ENCODE results near the gene ATP5PB.

ATP5PB gene

GRCh38 chr1:111454859-111455641 is 5.8 kb downstream of the ATP5PB start:
- H3K4me1 ChIP-seq (ENCODE audit: insufficient read depth, low read length), result no peaks in the 10 kb centered on the region
- H3K9me3 ChIP-seq (ENCODE audit: control insufficient read depth, insufficient read depth, low read length), result no peaks in the 10 kb centered on the region
- peaks cover 14% of the 10 kb centered on the region for H3K36me3 ChIP-seq (ENCODE audit: insufficient read depth, low read length)
- no peak overlapping the region for H3K9ac ChIP-seq (ENCODE audit: low read depth, low read length)

- no peaks in the 10 kb centered on the region for H3K4me1 ChIP-seq (ENCODE audit: insufficient read depth, low read length)
- H3K9me3 ChIP-seq (ENCODE audit: control insufficient read depth, insufficient read depth, low read length), result no peaks in the 10 kb centered on the region
- peaks cover 14% of the 10 kb centered on the region for H3K36me3 ChIP-seq (ENCODE audit: insufficient read depth, low read length)
- no peak overlapping the region for H3K9ac ChIP-seq (ENCODE audit: low read depth, low read length)
Observed at GRCh38 chr1:111455642-111456031, 6.4 kb downstream of the ATP5PB start.

GRCh38 chr1:111461765-111462164 is 12.5 kb downstream of the ATP5PB start:
- peaks cover 8% of the 10 kb centered on the region; the same call in 1 of the 2 replicates for H3K36me3 ChIP-seq (ENCODE audit: insufficient read depth, low read length)
- H3K9ac ChIP-seq (ENCODE audit: low read depth, low read length), result no peak overlapping the region
- H3K9me3 ChIP-seq (ENCODE audit: control insufficient read depth, insufficient read depth, low read length), result no peaks in the 10 kb centered on the region; the same call in 1 of the 2 replicates
- H3K4me1 ChIP-seq (ENCODE audit: insufficient read depth, low read length), result no peaks in the 10 kb centered on the region

GRCh38 chr1:111462370-111463028 is 13.2 kb downstream of the ATP5PB start:
- Histone ChIP-seq H3K9me3 (ENCODE audit: control insufficient read depth, insufficient read depth, low read length) (no peaks in the 10 kb centered on the region; the same call in 1 of the 2 replicates), H3K9ac (ENCODE audit: low read depth, low read length) (no peak overlapping the region), H3K36me3 (ENCODE audit: insufficient read depth, low read length) (peaks cover 8% of the 10 kb centered on the region; the same call in 1 of the 2 replicates), H3K4me1 (ENCODE audit: insufficient read depth, low read length) (no peaks in the 10 kb centered on the region)

- peaks cover 8% of the 10 kb centered on the region; the same call in 1 of the 2 replicates for H3K36me3 ChIP-seq (ENCODE audit: insufficient read depth, low read length)
Observed at GRCh38 chr1:111463029-111463683, 13.9 kb downstream of the ATP5PB start.

GRCh38 chr1:111465754-111466153 is 16.5 kb downstream of the ATP5PB start:
- no peaks in the 10 kb centered on the region for H3K4me1 ChIP-seq (ENCODE audit: insufficient read depth, low read length)
- no peaks in the 10 kb centered on the region; the same call in none of the 2 replicates for H3K36me3 ChIP-seq (ENCODE audit: insufficient read depth, low read length)
- no peaks in the 10 kb centered on the region; the same call in 1 of the 2 replicates for H3K9me3 ChIP-seq (ENCODE audit: control insufficient read depth, insufficient read depth, low read length)

More at GRCh38 chr1:111463029-111463683, 13.9 kb downstream of the ATP5PB start:
- Histone ChIP-seq H3K9me3 (ENCODE audit: control insufficient read depth, insufficient read depth, low read length) (no peaks in the 10 kb centered on the region; the same call in 1 of the 2 replicates), H3K9ac (ENCODE audit: low read depth, low read length) (no peak overlapping the region), H3K4me1 (ENCODE audit: insufficient read depth, low read length) (no peaks in the 10 kb centered on the region)

GRCh38 chr1:111466480-111466879 is 17.2 kb downstream of the ATP5PB start:
- Histone ChIP-seq H3K36me3 (ENCODE audit: insufficient read depth, low read length) (no peaks in the 10 kb centered on the region; the same call in none of the 2 replicates), H3K9me3 (ENCODE audit: control insufficient read depth, insufficient read depth, low read length) (no peaks in the 10 kb centered on the region; the same call in 1 of the 2 replicates), H3K9ac (ENCODE audit: low read depth, low read length) (no peak overlapping the region), H3K4me1 (ENCODE audit: insufficient read depth, low read length) (no peaks in the 10 kb centered on the region)

More at GRCh38 chr1:111465754-111466153, 16.5 kb downstream of the ATP5PB start:
- no peak overlapping the region for H3K9ac ChIP-seq (ENCODE audit: low read depth, low read length)

GRCh38 chr1:111467865-111468716 is 18.8 kb downstream of the ATP5PB start:
- H3K4me1 ChIP-seq (ENCODE audit: insufficient read depth, low read length), result no peaks in the 10 kb centered on the region

GRCh38 chr1:111468717-111469100 is 19.4 kb downstream of the ATP5PB start:
- no peaks in the 10 kb centered on the region for H3K4me1 ChIP-seq (ENCODE audit: insufficient read depth, low read length)
- H3K9me3 ChIP-seq (ENCODE audit: control insufficient read depth, insufficient read depth, low read length), result no peaks in the 10 kb centered on the region; the same call in 1 of the 2 replicates
- H3K36me3 ChIP-seq (ENCODE audit: insufficient read depth, low read length), result no peaks in the 10 kb centered on the region; the same call in none of the 2 replicates
- H3K9ac ChIP-seq (ENCODE audit: low read depth, low read length), result no peak overlapping the region

More at GRCh38 chr1:111467865-111468716, 18.8 kb downstream of the ATP5PB start:
- Histone ChIP-seq H3K9me3 (ENCODE audit: control insufficient read depth, insufficient read depth, low read length) (no peaks in the 10 kb centered on the region; the same call in 1 of the 2 replicates), H3K36me3 (ENCODE audit: insufficient read depth, low read length) (no peaks in the 10 kb centered on the region; the same call in none of the 2 replicates), H3K9ac (ENCODE audit: low read depth, low read length) (no peak overlapping the region)

GRCh38 chr1:111469539-111469938 is 20.3 kb downstream of the ATP5PB start:
- Histone ChIP-seq H3K4me1 (ENCODE audit: insufficient read depth, low read length) (no peaks in the 10 kb centered on the region), H3K9ac (ENCODE audit: low read depth, low read length) (no peak overlapping the region), H3K9me3 (ENCODE audit: control insufficient read depth, insufficient read depth, low read length) (no peaks in the 10 kb centered on the region; the same call in 1 of the 2 replicates), H3K36me3 (ENCODE audit: insufficient read depth, low read length) (no peaks in the 10 kb centered on the region; the same call in none of the 2 replicates)

- Histone ChIP-seq H3K4me1 (ENCODE audit: insufficient read depth, low read length) (no peaks in the 10 kb centered on the region), H3K9ac (ENCODE audit: low read depth, low read length) (no peak overlapping the region), H3K36me3 (ENCODE audit: insufficient read depth, low read length) (no peaks in the 10 kb centered on the region; the same call in 1 of the 2 replicates), H3K9me3 (ENCODE audit: control insufficient read depth, insufficient read depth, low read length) (no peaks in the 10 kb centered on the region; the same call in 1 of the 2 replicates)
Observed at GRCh38 chr1:111470596-111470995, 21.3 kb downstream of the ATP5PB start.

- Histone ChIP-seq H3K4me1 (ENCODE audit: insufficient read depth, low read length) (no peaks in the 10 kb centered on the region), H3K9me3 (ENCODE audit: control insufficient read depth, insufficient read depth, low read length) (no peaks in the 10 kb centered on the region), H3K9ac (ENCODE audit: low read depth, low read length) (no peak overlapping the region), H3K36me3 (ENCODE audit: insufficient read depth, low read length) (no peaks in the 10 kb centered on the region; the same call in 1 of the 2 replicates)
Observed at GRCh38 chr1:111471012-111471411, 21.7 kb downstream of the ATP5PB start.

- no peaks in the 10 kb centered on the region for H3K4me1 ChIP-seq (ENCODE audit: insufficient read depth, low read length)
- H3K9me3 ChIP-seq (ENCODE audit: control insufficient read depth, insufficient read depth, low read length), result no peaks in the 10 kb centered on the region
- no peaks in the 10 kb centered on the region; the same call in 1 of the 2 replicates for H3K36me3 ChIP-seq (ENCODE audit: insufficient read depth, low read length)
- H3K9ac ChIP-seq (ENCODE audit: low read depth, low read length), result no peak overlapping the region
Observed at GRCh38 chr1:111471538-111471937, 22.3 kb downstream of the ATP5PB start.

Data from ES-I3 (cell line).